GM03348 (cell line): ENCODE measurements around the gene ACMSD.
"Not testable (repeated sequence)": the region's sequence is repeated elsewhere in the genome, so short reads cannot be mapped to it uniquely, and the experiment has no call there.

ENCODE experiments used
- DNase-seq: peaks from one replicate; pipeline ENCODE4 v3.0.0; 2012; ENCODE audit warnings: low spot score

The ACMSD gene

GRCh38 chr2:134838143-134838620, at the start of gene ACMSD:
Gene ACMSD (plus strand): TSS chr2:134838616. CDS start chr2:134838683, 67 bp downstream.
- no peak for DNase-seq

- DNase-seq, result no peak
Measured at GRCh38 chr2:134790487-134790886, 47.9 kb upstream of the ACMSD start.

DNA sequence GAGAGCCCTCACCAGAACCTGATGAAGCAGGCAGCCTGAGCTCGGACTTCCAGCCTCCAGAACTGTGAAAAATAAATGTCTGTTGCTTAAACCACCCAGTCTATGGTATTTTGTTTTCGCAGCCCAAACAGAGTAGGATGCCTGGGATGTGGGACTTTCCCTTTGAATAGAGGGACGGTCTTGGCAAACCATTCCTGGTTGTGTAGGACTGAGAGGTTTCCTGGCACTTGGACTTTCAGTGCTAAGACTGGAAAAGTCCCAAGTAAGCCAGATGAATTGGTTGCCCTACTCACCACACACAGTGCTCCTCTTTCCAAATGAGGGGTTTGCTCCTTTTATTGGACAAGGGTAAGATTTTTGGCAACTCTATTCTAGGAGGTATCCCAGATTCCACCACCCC, 46.8 kb upstream of the ACMSD start:
- DNase-seq, result no peak

DNA sequence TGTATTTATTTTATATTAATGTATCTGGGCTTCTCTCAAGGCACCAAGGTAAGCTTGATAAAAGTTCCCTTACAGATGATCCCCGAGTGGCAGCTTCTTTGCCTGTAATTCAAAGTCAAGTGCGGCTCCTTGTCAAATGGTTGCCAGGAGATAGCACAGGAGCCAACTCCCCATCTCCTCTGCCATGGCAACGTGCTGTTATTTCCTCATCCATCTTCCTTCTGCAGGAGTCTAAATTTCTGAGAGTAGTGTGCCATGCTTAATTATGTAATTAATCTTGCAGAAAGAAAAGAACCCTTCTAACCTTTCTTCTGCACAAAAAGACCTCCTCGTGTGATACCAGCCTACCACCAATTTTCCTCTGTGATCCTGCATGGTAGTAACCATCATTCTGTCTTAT, 46.2 kb upstream of the ACMSD start:
- DNase-seq, result no peak

DNA sequence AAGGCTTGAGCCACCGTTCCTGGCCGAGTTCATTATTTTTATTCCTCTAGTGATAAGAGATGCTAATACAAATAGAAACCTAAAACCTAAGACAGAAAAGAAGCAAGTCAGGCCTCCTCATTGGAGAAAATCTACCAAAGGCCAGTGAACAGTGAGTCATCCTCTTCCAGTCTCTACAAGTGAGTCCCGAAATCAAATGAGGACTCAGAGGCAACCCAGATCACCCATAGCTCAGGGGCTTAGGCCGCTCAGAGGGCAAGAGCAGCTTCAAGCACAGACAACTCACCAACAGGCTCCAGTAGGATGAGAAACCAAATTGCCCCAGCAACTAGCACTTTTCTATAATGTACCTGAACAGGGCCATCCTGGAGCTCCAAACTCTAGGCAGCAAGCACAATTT, 42.7 kb upstream of the ACMSD start:
- no peak for DNase-seq

GRCh38 chr2:134796373-134796772, 42.0 kb upstream of the ACMSD start:
- no peak for DNase-seq

DNA sequence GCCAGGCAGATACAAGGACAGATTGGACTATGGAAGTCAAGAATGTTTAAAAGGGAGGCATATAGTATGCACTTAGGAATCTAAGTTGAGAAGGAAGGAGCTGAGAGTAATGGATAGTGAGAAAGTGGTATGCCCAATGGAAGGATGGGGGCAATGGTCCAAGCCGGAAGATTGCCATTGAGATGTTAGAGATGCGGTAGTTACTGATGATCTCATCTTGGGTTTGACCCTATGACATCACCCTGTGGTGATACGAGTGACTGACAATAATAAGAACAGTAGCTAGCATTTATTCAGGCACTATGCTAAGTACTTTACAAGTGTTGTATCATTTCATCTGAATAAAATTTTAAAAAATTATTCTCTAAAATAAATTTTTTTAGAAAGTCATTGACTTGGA, 38.5 kb upstream of the ACMSD start:
- no peak for DNase-seq

- DNase-seq, result no peak
Measured at GRCh38 chr2:134800341-134800740, 38.1 kb upstream of the ACMSD start.

DNA sequence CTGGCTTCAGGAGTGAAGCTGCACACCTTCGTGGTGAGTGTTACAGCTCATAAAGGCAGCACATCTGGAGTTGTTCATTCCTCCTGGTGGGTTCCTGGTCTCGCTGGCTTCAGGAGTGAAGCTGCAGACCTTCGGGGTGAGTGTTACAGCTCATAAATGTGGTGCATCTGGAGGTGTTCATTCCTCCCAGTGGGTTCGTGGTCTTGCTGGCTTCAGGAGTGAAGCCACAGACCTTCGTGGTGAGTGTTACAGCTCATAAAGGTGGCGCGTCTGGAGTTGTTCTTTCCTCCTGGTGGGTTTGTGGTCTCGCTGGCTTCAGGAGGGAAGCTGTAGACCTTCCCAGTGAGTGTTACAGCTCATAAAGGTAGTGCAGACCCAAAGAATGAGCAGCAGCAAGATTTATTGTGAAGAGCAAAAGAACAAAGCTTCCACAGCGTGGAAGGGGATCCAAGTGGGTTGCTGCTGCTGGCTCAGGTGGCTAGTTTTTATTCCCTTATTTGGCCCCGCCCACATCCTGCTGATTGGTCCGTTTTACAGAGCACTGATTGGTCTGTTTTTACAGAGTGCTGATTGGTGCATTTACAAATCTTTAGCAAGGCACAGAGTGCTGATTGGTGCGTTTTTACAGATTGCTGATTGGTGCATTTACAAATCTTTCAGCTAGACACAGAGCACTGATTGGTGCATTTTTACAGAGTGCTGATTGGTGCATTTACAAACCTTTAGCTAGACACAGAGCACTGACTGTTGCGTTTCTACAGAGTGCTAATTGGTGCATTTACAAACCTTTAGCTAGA, 34.6 kb upstream of the ACMSD start:
- DNase-seq, result not testable (repeated sequence)

DNA sequence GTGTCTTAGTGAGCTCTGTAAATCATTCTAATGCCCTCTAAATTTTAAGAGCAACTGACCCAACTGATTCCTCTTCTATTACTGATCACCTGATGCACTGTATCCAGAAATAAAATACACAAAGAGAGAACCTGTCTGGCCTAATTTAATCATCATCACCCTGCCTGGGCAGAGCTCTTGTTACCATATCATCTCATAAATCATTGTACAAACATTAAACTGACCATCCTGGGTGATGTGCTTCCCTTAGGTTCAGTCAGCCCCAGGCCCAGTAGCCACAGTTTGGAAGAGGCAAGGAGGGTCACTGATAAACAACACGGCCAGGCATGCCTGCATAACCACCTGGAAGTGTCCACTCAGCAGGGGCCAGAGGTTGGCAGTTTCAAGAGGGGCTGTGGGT, 22.7 kb upstream of the ACMSD start:
- DNase-seq, result no peak

- DNase-seq, result no peak
Measured at GRCh38 chr2:134818321-134818720, 20.1 kb upstream of the ACMSD start.

GRCh38 chr2:134819334-134819733, 19.1 kb upstream of the ACMSD start:
- DNase-seq, result peak; percentile 55

DNA sequence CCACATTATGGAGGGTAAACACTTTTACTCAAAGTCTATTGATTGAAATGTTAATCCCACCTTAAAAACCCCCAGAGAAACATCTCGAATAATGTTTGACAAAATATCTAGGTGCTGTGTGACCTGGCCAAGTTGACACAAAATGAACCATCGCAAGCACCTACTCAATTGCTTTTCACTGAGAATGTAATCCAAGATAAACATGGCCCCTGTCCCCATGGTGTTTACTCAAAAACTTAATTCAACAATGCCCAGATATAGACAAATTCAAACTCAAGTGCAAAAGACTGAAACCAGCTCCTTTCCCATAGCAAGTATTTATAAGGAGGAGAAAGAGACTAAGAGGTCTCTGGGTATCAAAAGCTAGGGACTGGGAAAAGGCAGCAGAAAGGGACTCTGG, 15.0 kb upstream of the ACMSD start:
- DNase-seq, result no peak

DNA sequence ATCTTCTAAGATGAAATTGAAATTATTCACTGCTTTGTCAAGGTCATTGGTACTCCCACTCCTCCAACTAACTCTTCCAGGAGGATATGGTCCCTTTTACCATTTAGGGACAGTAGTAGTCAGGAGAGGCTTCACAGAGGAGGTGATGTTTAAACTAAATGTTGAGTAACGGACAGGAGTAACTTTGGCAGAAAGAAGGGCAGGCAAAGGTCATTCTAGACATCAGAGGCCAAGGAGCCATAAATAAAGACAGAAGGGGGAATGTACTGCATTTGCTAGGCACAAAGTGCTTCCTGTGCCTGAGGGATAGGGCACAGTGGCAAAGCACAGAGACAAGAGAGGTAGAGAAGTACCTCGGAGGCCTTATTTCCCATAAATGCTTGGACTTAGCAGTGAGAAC, 14.6 kb upstream of the ACMSD start:
- no peak for DNase-seq

DNA sequence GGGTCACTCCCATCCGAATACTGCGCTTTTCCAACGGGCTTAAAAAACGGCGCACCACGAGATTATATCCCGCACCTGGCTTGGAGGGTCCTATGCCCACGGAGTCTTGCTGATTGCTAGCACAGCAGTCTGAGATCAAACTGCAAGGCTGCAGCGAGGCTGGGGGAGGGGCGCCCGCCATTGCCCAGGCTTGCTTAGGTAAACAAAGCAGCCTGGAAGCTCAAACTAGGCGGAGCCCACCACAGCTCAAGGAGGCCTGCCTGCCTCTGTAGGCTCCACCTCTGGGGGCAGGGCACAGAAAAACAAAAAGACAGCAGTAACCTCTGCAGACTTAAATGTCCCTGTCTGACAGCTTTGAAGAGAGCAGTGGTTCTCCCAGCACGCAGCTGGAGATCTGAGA, 12.7 kb upstream of the ACMSD start:
- DNase-seq, result not testable (repeated sequence)

GRCh38 chr2:134835471-134835870, 2.9 kb upstream of the ACMSD start:
- DNase-seq, result no peak

DNA sequence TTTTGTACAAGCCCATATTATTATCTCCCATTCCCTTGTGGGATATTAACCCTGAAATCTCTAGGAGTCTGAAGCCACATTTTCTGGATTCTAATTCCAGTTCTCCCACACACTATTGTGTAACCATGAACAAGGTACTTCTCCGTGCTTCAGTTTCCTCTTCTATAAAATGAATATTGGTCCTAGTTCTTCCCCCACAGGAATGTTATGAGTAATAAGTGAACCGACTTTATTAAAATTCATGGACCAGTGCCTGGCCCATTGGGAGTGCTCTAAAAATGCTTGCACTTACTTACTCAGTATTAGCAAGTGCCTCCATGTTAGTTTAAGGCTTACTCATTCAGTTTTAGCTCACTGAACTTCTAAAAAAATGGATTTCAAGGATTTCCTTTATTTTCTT, 1.4 kb upstream of the ACMSD start:
- peak; percentile 81 for DNase-seq

GRCh38 chr2:134839649-134840048, 1.2 kb downstream of the ACMSD start:
- no peak for DNase-seq

GRCh38 chr2:134842930-134843490, 4.6 kb downstream of the ACMSD start:
- no peak for DNase-seq

DNA sequence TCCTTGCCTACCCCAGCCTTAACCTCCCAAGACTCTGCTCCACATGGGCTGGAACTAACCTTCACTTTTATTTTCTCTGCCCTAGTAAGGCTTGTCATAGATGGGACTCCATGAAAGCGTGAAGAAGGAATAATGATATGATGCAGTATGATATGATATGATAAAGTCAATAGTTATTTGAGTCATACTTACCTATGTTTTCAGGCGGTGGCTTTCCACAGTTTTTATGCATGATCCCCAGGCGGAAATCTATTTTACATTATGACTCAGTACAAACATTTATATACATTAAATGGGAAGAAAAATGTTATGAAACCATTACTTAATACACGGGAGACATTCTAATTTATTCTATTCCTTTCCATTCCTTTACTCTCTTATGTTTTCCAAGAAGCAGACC, 5.6 kb downstream of the ACMSD start:
- no peak for DNase-seq

GRCh38 chr2:134845028-134845427, 6.6 kb downstream of the ACMSD start:
- DNase-seq, result no peak

GRCh38 chr2:134845719-134846118, 7.3 kb downstream of the ACMSD start:
- peak; percentile 70 for DNase-seq

- no peak for DNase-seq
Measured at GRCh38 chr2:134846213-134846612, 7.8 kb downstream of the ACMSD start.

- DNase-seq, result not testable (repeated sequence)
Measured at GRCh38 chr2:134847582-134847981, 9.2 kb downstream of the ACMSD start.
